LHCN-M2 (cell line): Measurements from ENCODE around the gene SHISA9. TPM values are rescaled to one million over a fixed set of nuclear protein-coding genes. Genes with fewer than 3 reads are reported as not detected.

ENCODE experiments used
- DNase-seq: peaks from one replicate; pipeline ENCODE4 v3.0.0-alpha.2; 2012; ENCODE audit warnings: low read depth
- total RNA-seq: library from RNA; depleted of rRNA; stranded (reverse); fragments of >200 nt; gene quantifications from 2 replicates; pipeline ENCODE4 v1.2.3, GENCODE V29; 2014

Gene SHISA9
- total RNA-seq, 1 experiment from 2014 or later: 14.6 TPM

- DNase-seq: no peak
Observed at GRCh38 chr16:13014476-13014875, 113.1 kb downstream of the SHISA9 start.

GRCh38 chr16:13018026-13018425 is 116.6 kb downstream of the SHISA9 start:
- no peak for DNase-seq

GRCh38 chr16:13021996-13022395 is 120.6 kb downstream of the SHISA9 start:
- peak; percentile 56 for DNase-seq

- no peak for DNase-seq
Observed at GRCh38 chr16:13029786-13030185, 128.4 kb downstream of the SHISA9 start.

- DNase-seq: no peak
Observed at GRCh38 chr16:13030769-13031168, 129.4 kb downstream of the SHISA9 start.

GRCh38 chr16:13032911-13033310 is 131.5 kb downstream of the SHISA9 start:
- DNase-seq: no peak

- peak; percentile 62 for DNase-seq
Observed at GRCh38 chr16:13036600-13036999, 135.2 kb downstream of the SHISA9 start.

- DNase-seq: peak; percentile 29
Observed at GRCh38 chr16:13038591-13038990, 137.2 kb downstream of the SHISA9 start.

GRCh38 chr16:13039526-13039925 is 138.1 kb downstream of the SHISA9 start:
- peak; percentile 58 for DNase-seq

GRCh38 chr16:13041180-13041579 is 139.8 kb downstream of the SHISA9 start:
- no peak for DNase-seq

- peak; percentile 56 for DNase-seq
Observed at GRCh38 chr16:13041646-13042290, 140.4 kb downstream of the SHISA9 start.

GRCh38 chr16:13042291-13042685 is 140.9 kb downstream of the SHISA9 start:
- DNase-seq: no peak

- no peak for DNase-seq
Observed at GRCh38 chr16:13046061-13046821, 144.8 kb downstream of the SHISA9 start.

- no peak for DNase-seq
Observed at GRCh38 chr16:13047276-13047675, 145.9 kb downstream of the SHISA9 start.

- no peak for DNase-seq
Observed at GRCh38 chr16:13049688-13050087, 148.3 kb downstream of the SHISA9 start.

GRCh38 chr16:13052431-13052830 is 151.0 kb downstream of the SHISA9 start:
- peak; percentile 33 for DNase-seq

- no peak for DNase-seq
Observed at GRCh38 chr16:13055480-13055879, 154.1 kb downstream of the SHISA9 start.

- DNase-seq: no peak
Observed at GRCh38 chr16:13056607-13057006, 155.2 kb downstream of the SHISA9 start.

GRCh38 chr16:13060932-13061331 is 159.5 kb downstream of the SHISA9 start:
- DNase-seq: no peak

GRCh38 chr16:13061691-13062090 is 160.3 kb downstream of the SHISA9 start:
- no peak for DNase-seq

GRCh38 chr16:13062219-13062618 is 160.8 kb downstream of the SHISA9 start:
- DNase-seq: no peak

- no peak for DNase-seq
Observed at GRCh38 chr16:13063457-13063856, 162.1 kb downstream of the SHISA9 start.

GRCh38 chr16:13064821-13065220 is 163.4 kb downstream of the SHISA9 start:
- no peak for DNase-seq
